GM23248 (cell line): ENCODE measurements around the gene DPH1.

ENCODE experiments used
- EZH2 ChIP-seq: fragments of 200-600 bp; sonication (generic); IDR thresholded peaks from 2 replicates; pipeline ENCODE4 v1.6.1; 2018; ENCODE audit warnings: antibody characterized with exemption, mild to moderate bottlenecking; ENCODE audit not compliant: insufficient read depth, poor library complexity, severe bottlenecking
- EZH2phosphoT487 ChIP-seq: fragments of 200-600 bp; sonication (generic); IDR thresholded peaks from 2 replicates; pipeline ENCODE4 v1.6.1; 2018; ENCODE audit warnings: antibody characterized with exemption, moderate library complexity, mild to moderate bottlenecking, low read depth; ENCODE audit not compliant: insufficient read depth

DNA sequence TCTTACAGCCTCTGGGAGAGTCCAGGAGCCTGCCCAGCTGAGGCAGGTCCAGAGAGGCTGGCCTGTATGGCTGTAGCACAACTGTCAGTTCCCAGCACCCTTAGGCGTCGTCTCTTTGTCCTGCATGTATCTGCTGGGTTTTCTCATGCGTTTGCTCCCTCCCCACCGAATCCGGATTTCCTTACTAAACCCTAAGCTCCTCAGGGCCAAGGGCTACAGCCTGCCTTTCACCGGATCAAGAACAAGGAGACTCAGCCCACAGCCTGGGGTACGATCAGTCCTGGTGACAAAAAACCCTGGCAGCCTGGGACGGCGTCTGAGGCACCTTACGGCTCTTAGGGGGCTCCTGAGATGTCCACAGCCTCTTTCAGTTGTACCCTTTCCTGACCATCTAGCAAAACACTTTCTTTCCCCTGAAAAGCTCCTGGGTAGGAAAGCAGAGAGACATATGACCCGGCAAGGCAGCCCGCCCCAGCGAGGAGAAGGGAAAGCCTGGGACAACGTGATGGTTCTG lies 37.2 kb downstream of the DPH1 start:
- TF ChIP-seq EZH2, result no peak
- no peak for TF ChIP-seq EZH2phosphoT487
